Measurements from ENCODE around the gene IFNG. TPM values are rescaled to one million over a fixed set of nuclear protein-coding genes. Genes with fewer than 3 reads are reported as not detected.
"Not testable (repeated sequence)": the region's sequence is repeated elsewhere in the genome, so short reads cannot be mapped to it uniquely, and the experiment has no call there.

IFNG gene
- total and polyA plus RNA-seq, 7 experiments from 2014 or later = 0.38 to 52.6 (median 1.1) TPM; not detected in 2

DNA sequence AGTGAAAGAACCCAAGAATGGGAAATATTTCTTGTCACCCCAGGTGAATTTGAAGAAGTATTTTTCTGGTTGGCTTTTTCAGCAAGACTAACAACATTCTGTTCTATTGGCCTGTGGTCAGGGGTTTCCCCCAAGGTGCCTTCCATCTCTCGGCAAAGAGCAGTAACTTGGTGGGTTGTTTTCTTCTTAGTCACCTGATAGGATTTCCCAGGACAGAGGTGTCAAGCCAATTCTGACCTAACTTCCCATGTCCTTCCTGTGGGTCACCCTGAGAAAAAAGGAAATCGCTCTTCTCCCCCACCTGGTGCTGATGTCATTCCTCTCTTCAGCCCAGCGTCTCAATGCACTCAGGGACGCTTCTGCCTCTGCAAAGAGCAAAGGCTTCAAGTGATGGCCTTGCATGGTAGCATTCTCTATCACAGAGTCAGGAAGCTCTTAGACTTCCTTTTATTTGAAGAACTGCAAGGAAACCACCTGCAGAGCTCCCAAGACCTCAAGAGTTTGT lies 16.1 kb upstream of the IFNG start:
- H3K36me3 Mint-ChIP-seq = peaks cover 0 to 12% (median 0%) of the 10 kb centered on the region in 5 donors
- H3K27ac ChIP-seq (ENCODE audit: low read depth, low read length) = peak overlapping the region; percentile 78
- H3K27me3 Mint-ChIP-seq = no peaks in the 10 kb centered on the region
- peaks cover 20 to 65% of the 10 kb centered on the region in 2 donors for H3K4me1 ChIP-seq (ENCODE audit: control insufficient read depth in 2 of 2, insufficient read depth in 2 of 2, low read length in 2 of 2)
- H3K9me3 ChIP-seq (ENCODE audit: control insufficient read depth in 2 of 3, low read length in 3 of 3) = no peaks in the 10 kb centered on the region
- CTCF ChIA-PET = interaction anchor here (1.0 to 1.5 kb wide), 2 partner anchors 61 to 135 kb away, joined by 3 read pairs; no protein-coding TSS in a partner anchor
- peak overlapping the region; percentile 69 to 86 (median 84) for H3K4me3 Mint-ChIP-seq
- H3K4me3 ChIP-seq (ENCODE audit: low read length) = peak overlapping the region; percentile 40
- peaks cover 30 to 82% (median 67%) of the 10 kb centered on the region in 7 donors for H3K4me1 Mint-ChIP-seq
- peaks cover 0 to 4% (median 0%) of the 10 kb centered on the region in 11 donors for H3K9me3 Mint-ChIP-seq
- H3K36me3 ChIP-seq (ENCODE audit: control insufficient read depth in 2 of 3, insufficient read depth in 3 of 3, low read length in 3 of 3) = no peaks in the 10 kb centered on the region
- H3K27ac Mint-ChIP-seq = peak overlapping the region; percentile 87 to 97 (median 93)
- no peaks in the 10 kb centered on the region for H3K27me3 ChIP-seq (ENCODE audit: control insufficient read depth in 2 of 2, insufficient read depth in 2 of 2, low read length in 2 of 2)
- intact Hi-C loops (cut with micrococcal nuclease) = loop anchor here (1.0 to 10.0 kb wide), 12 partner anchors 13 to 1062 kb away; partner anchors contain the start of genes MDM2 (in 2 of the 2), CAND1 (in 1 of the 2), CPSF6 (in 1 of the 2) and DYRK2 (in 1 of the 2)
- POLR2A ChIA-PET = interaction anchor here (0.6 to 2.0 kb wide), 10 partner anchors 9 to 632 kb away, joined by 3 to 12 read pairs (median 3); partner anchors contain the start of gene MDM2
- ATAC-seq = peak; percentile 93
- DNase-seq = peak; percentile 35 to 90 (median 86)

DNA sequence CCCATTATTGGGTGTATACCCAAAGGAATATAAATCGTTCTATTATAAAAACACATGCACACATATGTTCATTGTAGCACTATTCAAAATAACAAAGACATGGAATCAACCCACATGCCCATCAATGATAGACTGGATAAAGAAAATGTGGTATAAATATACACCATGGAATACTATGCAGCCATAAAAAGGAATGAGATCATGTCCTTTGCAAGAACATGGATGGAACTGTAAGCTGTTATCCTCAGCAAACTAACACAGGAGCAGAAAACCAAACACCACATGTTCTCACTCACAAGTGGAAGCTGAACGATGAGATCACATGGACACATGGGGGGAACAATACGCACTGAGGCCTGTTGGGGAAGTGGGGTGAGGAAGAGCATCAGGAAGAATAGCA lies 15.2 kb upstream of the IFNG start:
- not testable (repeated sequence) for H3K27me3 Mint-ChIP-seq; H3K27me3 ChIP-seq (ENCODE audit: control insufficient read depth in 2 of 2, insufficient read depth in 2 of 2, low read length in 2 of 2); H3K9me3 ChIP-seq (ENCODE audit: control insufficient read depth in 2 of 3, low read length in 3 of 3); ATAC-seq; H3K36me3 ChIP-seq (ENCODE audit: control insufficient read depth in 2 of 3, insufficient read depth in 3 of 3, low read length in 3 of 3); DNase-seq; H3K9me3 Mint-ChIP-seq
- Histone ChIP-seq H3K27ac (ENCODE audit: low read depth, low read length) (peak overlapping the region; percentile 78), H3K4me3 (ENCODE audit: low read length) (peak overlapping the region; percentile 40), H3K4me1 (ENCODE audit: control insufficient read depth in 2 of 2, insufficient read depth in 2 of 2, low read length in 2 of 2) (peaks cover 18 to 62% of the 10 kb centered on the region in 2 donors)
- POLR2A ChIA-PET = interaction anchor here (1.2 to 1.5 kb wide), 2 partner anchors 633 to 1157 kb away, joined by 3 to 5 read pairs; partner anchors contain the start of gene MDM2
- peaks cover 29 to 75% (median 61%) of the 10 kb centered on the region in 7 donors for H3K4me1 Mint-ChIP-seq
- peak overlapping the region; percentile 87 to 97 (median 93) for H3K27ac Mint-ChIP-seq
- H3K36me3 Mint-ChIP-seq = peaks cover 0 to 12% (median 0%) of the 10 kb centered on the region in 5 donors
- CTCF ChIA-PET = interaction anchor here (0.6 kb wide), 2 partner anchors 23 to 53 kb away, joined by 4 read pairs; no protein-coding TSS in a partner anchor
- intact Hi-C loops (cut with micrococcal nuclease) = loop anchor here (1.0 to 10.0 kb wide), 10 partner anchors 14 to 1063 kb away; partner anchors contain the start of genes MDM2 (in 2 of the 2), CAND1 (in 1 of the 2), CPSF6 (in 1 of the 2) and DYRK2 (in 1 of the 2)
- H3K4me3 Mint-ChIP-seq = peak overlapping the region; percentile 47 to 86 (median 84)

DNA sequence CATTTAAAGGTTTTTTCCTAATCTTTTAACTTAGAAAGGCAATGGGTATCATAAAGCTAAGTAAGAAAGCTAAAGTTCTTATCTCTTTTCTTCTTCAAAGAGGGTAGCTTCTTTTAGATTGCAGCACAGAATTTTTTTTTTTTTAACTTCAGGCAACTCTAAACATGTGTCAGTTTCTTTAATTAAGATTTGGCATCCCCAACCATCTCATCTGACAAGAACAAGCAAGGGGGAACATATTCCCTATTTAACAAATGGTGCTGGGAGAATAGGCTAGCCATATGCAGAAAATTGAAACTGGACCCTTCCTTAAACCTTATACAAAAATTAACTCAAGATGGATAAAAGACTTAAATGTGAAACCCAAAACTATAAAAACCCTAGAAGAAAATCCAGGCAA lies 14.3 kb upstream of the IFNG start:
- Histone ChIP-seq H3K9me3 (ENCODE audit: control insufficient read depth in 2 of 3, low read length in 3 of 3) (no peaks in the 10 kb centered on the region), H3K27ac (ENCODE audit: low read depth, low read length) (no peak overlapping the region), H3K4me1 (ENCODE audit: control insufficient read depth in 2 of 2, insufficient read depth in 2 of 2, low read length in 2 of 2) (peaks cover 18 to 53% of the 10 kb centered on the region in 2 donors), H3K4me3 (ENCODE audit: low read length) (no peak overlapping the region), H3K27me3 (ENCODE audit: control insufficient read depth in 2 of 2, insufficient read depth in 2 of 2, low read length in 2 of 2) (no peaks in the 10 kb centered on the region), H3K36me3 (ENCODE audit: control insufficient read depth in 2 of 3, insufficient read depth in 3 of 3, low read length in 3 of 3) (no peaks in the 10 kb centered on the region)
- peaks cover 23 to 67% (median 54%) of the 10 kb centered on the region in 7 donors for H3K4me1 Mint-ChIP-seq
- peak overlapping the region in 5 of 10 donors; percentile 35 to 86 (median 69) for H3K4me3 Mint-ChIP-seq
- POLR2A ChIA-PET = interaction anchor here (0.6 to 1.2 kb wide), 4 partner anchors 15 to 1158 kb away, joined by 3 to 7 read pairs (median 4); no protein-coding TSS in a partner anchor
- CTCF ChIA-PET = interaction anchor here (0.7 to 1.3 kb wide), 5 partner anchors 15 to 825 kb away, joined by 3 to 6 read pairs (median 4); no protein-coding TSS in a partner anchor
- H3K9me3 Mint-ChIP-seq = peaks cover 0 to 4% (median 0%) of the 10 kb centered on the region in 11 donors
- H3K27me3 Mint-ChIP-seq = no peaks in the 10 kb centered on the region
- peak overlapping the region in 8 of 9 donors; percentile 41 to 97 (median 94) for H3K27ac Mint-ChIP-seq
- peaks cover 0 to 9% (median 0%) of the 10 kb centered on the region in 5 donors for H3K36me3 Mint-ChIP-seq
- no peak for ATAC-seq
- intact Hi-C loops (cut with micrococcal nuclease) = loop anchor here (2.0 to 10.0 kb wide), 4 partner anchors 15 to 529 kb away; partner anchors contain the start of gene DYRK2 (in 1 of the 2)
- DNase-seq = no peak

DNA sequence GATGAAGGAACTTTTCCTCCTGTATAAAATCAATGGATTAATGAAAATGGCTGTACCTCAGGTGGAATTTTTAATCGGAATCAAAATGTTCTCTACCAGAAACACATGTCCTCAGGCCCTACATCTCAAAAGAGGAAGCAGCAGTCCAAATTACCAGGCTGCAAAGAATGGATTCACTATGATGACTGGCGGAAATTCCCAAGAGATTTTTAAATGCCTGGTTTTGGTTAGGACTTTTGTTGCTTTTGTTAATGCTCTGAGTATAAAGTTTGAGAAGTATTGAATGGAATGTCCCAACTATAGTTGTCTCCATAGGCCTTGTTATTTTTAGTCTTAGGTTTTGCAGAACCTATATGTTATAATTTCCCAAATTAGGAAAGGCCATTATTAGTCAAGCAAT lies 11.2 kb upstream of the IFNG start:
- Mint-ChIP-seq H3K4me1 (peaks cover 8 to 36% (median 23%) of the 10 kb centered on the region in 7 donors), H3K27ac (peak overlapping the region in 1 of 9 donors; percentile 16), H3K27me3 (no peaks in the 10 kb centered on the region), H3K36me3 (peaks cover 0 to 12% (median 0%) of the 10 kb centered on the region in 5 donors), H3K4me3 (no peak overlapping the region), H3K9me3 (peaks cover 0 to 4% (median 0%) of the 10 kb centered on the region in 11 donors)
- H3K4me1 ChIP-seq (ENCODE audit: control insufficient read depth in 2 of 2, insufficient read depth in 2 of 2, low read length in 2 of 2) = peaks cover 0 to 24% of the 10 kb centered on the region in 2 donors
- ATAC-seq = no peak
- H3K9me3 ChIP-seq (ENCODE audit: control insufficient read depth in 2 of 3, low read length in 3 of 3) = no peaks in the 10 kb centered on the region
- H3K36me3 ChIP-seq (ENCODE audit: control insufficient read depth in 2 of 3, insufficient read depth in 3 of 3, low read length in 3 of 3) = no peaks in the 10 kb centered on the region
- intact Hi-C loops (cut with micrococcal nuclease) = loop anchor here in 1 of 2 donors (10.0 kb wide), 1 partner anchor 526 kb away; the partner anchor contains the start of gene DYRK2
- no peaks in the 10 kb centered on the region for H3K27me3 ChIP-seq (ENCODE audit: control insufficient read depth in 2 of 2, insufficient read depth in 2 of 2, low read length in 2 of 2)
- no peak for DNase-seq
- H3K27ac ChIP-seq (ENCODE audit: low read depth, low read length) = no peak overlapping the region
- ChIA-PET CTCF (no interaction called here), POLR2A (interaction anchor here (0.9 kb wide), 1 partner anchor 10 kb away, joined by 4 read pairs; no protein-coding TSS in a partner anchor)
- no peak overlapping the region for H3K4me3 ChIP-seq (ENCODE audit: low read length)

DNA sequence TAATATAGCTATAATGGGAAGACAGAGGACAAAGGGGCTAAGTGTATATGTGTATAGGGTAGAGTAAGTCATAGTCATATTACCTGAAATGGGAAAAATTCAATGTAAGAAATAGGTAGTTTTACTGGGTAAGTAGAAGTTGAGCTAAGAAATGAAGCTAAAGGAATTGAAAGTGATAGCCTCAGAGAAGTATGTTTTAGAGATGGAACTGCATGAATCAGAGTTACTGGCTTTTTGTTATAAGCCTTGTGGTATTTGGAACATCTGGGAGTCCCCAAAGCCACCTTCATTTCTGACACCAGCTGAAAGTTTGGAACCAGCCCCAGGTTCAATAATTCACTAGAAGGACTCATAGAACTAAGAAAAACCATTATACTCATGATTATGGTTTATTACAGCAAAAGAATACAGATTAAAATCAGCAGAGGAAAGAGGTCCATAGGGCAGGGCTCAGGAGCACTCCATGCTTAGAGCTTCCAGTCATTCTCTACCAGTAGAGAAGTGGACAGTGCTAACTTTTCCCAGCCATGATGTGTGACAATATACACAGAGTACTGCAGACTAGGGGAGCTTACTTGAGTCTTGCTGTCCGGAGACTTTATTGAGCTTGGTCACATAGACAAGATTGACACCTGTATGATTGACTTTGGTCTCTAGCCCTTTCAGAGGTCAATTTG lies 9.8 kb upstream of the IFNG start:
- POLR2A ChIA-PET = interaction anchor here (0.6 kb wide), 1 partner anchor 883 kb away, joined by 3 read pairs; no protein-coding TSS in a partner anchor
- no peak for ATAC-seq

DNA sequence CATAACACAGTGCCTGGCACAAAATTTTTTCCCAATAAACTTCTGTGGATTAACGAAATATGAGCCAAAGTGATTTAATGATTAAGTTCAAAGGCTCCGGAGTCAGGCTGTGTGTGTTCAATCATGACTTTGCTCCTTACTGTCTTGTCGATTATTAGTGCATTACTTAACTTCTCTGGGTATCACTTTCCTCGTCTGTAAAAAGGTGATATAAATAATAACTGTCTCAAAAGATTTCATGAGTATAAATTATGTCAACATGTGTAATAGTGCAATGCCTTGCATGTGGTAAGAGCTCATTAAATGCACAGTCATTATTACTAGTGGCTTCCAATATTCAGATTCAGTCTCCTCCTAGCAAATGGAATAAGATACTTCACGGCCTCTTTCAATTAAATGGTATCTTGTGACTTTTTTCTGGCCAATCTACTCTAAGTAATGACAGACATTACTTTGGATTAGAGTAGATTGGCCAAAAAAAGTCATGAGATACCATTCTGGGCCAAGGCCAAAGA lies 6.8 kb upstream of the IFNG start:
- no peak overlapping the region for H3K27ac ChIP-seq (ENCODE audit: low read depth, low read length)
- Mint-ChIP-seq H3K27ac (peak overlapping the region in 1 of 9 donors; percentile 36), H3K4me3 (no peak overlapping the region), H3K4me1 (peaks cover 0 to 24% (median 0%) of the 10 kb centered on the region in 7 donors), H3K36me3 (peaks cover 0 to 6% (median 0%) of the 10 kb centered on the region in 5 donors), H3K9me3 (no peaks in the 10 kb centered on the region), H3K27me3 (no peaks in the 10 kb centered on the region)
- intact Hi-C loops (cut with micrococcal nuclease) = no loop called here
- ChIA-PET POLR2A (no interaction called here), CTCF (interaction anchor here (0.6 kb wide), 1 partner anchor 783 kb away, joined by 3 read pairs; no protein-coding TSS in a partner anchor)
- ATAC-seq = no peak
- DNase-seq = no peak
- no peaks in the 10 kb centered on the region for H3K27me3 ChIP-seq (ENCODE audit: control insufficient read depth in 2 of 2, insufficient read depth in 2 of 2, low read length in 2 of 2)
- peaks cover 0 to 11% of the 10 kb centered on the region in 2 donors for H3K4me1 ChIP-seq (ENCODE audit: control insufficient read depth in 2 of 2, insufficient read depth in 2 of 2, low read length in 2 of 2)
- no peaks in the 10 kb centered on the region for H3K9me3 ChIP-seq (ENCODE audit: control insufficient read depth in 2 of 3, low read length in 3 of 3)
- no peak overlapping the region for H3K4me3 ChIP-seq (ENCODE audit: low read length)
- H3K36me3 ChIP-seq (ENCODE audit: control insufficient read depth in 2 of 3, insufficient read depth in 3 of 3, low read length in 3 of 3) = no peaks in the 10 kb centered on the region

More for the DNA sequence above, 9.8 kb upstream of the IFNG start:
- Histone ChIP-seq H3K4me1 (ENCODE audit: control insufficient read depth in 2 of 2, insufficient read depth in 2 of 2, low read length in 2 of 2) (peaks cover 0 to 11% of the 10 kb centered on the region in 2 donors), H3K27ac (ENCODE audit: low read depth, low read length) (no peak overlapping the region), H3K36me3 (ENCODE audit: control insufficient read depth in 2 of 3, insufficient read depth in 3 of 3, low read length in 3 of 3) (no peaks in the 10 kb centered on the region), H3K4me3 (ENCODE audit: low read length) (no peak overlapping the region), H3K9me3 (ENCODE audit: control insufficient read depth in 2 of 3, low read length in 3 of 3) (no peaks in the 10 kb centered on the region), H3K27me3 (ENCODE audit: control insufficient read depth in 2 of 2, insufficient read depth in 2 of 2, low read length in 2 of 2) (no peaks in the 10 kb centered on the region)
- Mint-ChIP-seq H3K4me3 (no peak overlapping the region), H3K4me1 (peaks cover 1 to 23% (median 10%) of the 10 kb centered on the region in 7 donors), H3K9me3 (no peaks in the 10 kb centered on the region), H3K36me3 (peaks cover 0 to 8% (median 0%) of the 10 kb centered on the region in 5 donors), H3K27me3 (no peaks in the 10 kb centered on the region), H3K27ac (no peak overlapping the region)
- intact Hi-C loops (cut with micrococcal nuclease) = no loop called here
- no peak for DNase-seq
- CTCF ChIA-PET = interaction anchor here (0.9 kb wide), 1 partner anchor 20 kb away, joined by 5 read pairs; no protein-coding TSS in a partner anchor

Measured in naive thymus-derived CD4-positive, alpha-beta T cell (primary cell).